K562 (cell line): ENCODE data around the gene DYSF. TPM values are rescaled to one million over a fixed set of nuclear protein-coding genes. Genes with fewer than 3 reads are reported as not detected.

Source experiments
- ATAC-seq: fragments of 200-7000 bp; cut with Tn5 transposase; 3 replicates; pipeline ENCODE4 v1.9.1; 2020; ENCODE audit warnings: moderate library complexity
- BruUV-seq: library from RNA; stranded (reverse); fragments of 400-500 nt; replicated peaks from 2 replicates; lab custom pipeline; 2021; lab: Mats Ljungman, UMichigan
- CTCF ChIA-PET: fragments of 300-600 bp; formaldehyde crosslinking; extraction: SDS; loops from one replicate; lab custom pipeline; 2021; ENCODE audit warnings: low intra/inter-chr PET ratio; lab: Yijun Ruan, JAX
- POLR2A ChIA-PET: fragments of 300-600, 350-650 bp; sonication (Branson Sonifier 250); formaldehyde crosslinking; extraction: SDS; loops from one replicate; lab custom pipeline; 2021; ENCODE audit warnings: antibody characterized with exemption, inconsistent platforms; lab: Yijun Ruan, JAX
- DNase-seq, 4 experiments: peaks; one replicate each; pipeline versions ENCODE4 v3.0.0 to v3.0.0-alpha.2; 2011 to 2018; ENCODE audit warnings: low spot score in 3 of 4, mixed read lengths in 3 of 4; ENCODE audit errors: extremely low read depth in 1 of 4
- FAIRE-seq: peaks from 2 replicates; lab custom pipeline; 2011; peaks lifted over from hg19 to GRCh38; lab: Jason Lieb, UNC
- H2AFZ ChIP-seq: 2 replicates; pipeline ENCODE4 v1.6.0; 2011; ENCODE audit warnings: low read depth, low read length, control low read depth, inconsistent platforms
- H3K27ac ChIP-seq: fragments of 200-600 bp; 3 replicates; pipeline ENCODE4 v1.8.0; 2011; ENCODE audit warnings: low read depth, mild to moderate bottlenecking, control low read depth, inconsistent platforms, low read length, moderate library complexity, mixed read lengths; ENCODE audit errors: extremely low read depth
- H3K27me3 ChIP-seq, 2 experiments: fragments of 300-600 bp in 1 of 2; 2 replicates in 1 of 2; 3 replicates in 1 of 2; pipeline versions ENCODE4 v1.6.0 to v1.8.0; 2011; ENCODE audit warnings: inconsistent platforms in 2 of 2, low read length in 2 of 2, mild to moderate bottlenecking in 1 of 2, mixed read lengths in 1 of 2, moderate library complexity in 1 of 2; ENCODE audit not compliant: control insufficient read depth in 2 of 2, insufficient read depth in 2 of 2
- H3K36me3 ChIP-seq: fragments of 300-600 bp; 3 replicates; pipeline ENCODE4 v1.8.0; 2011; ENCODE audit warnings: mild to moderate bottlenecking, low read length, inconsistent platforms; ENCODE audit not compliant: control insufficient read depth, insufficient read depth
- H3K4me1 ChIP-seq, 2 experiments: fragments of 200-600 bp in 1 of 2; replicated peaks in 1 of 2; 2 replicates in 1 of 2; 3 replicates in 1 of 2; pipeline versions ENCODE4 v1.5.1 to v1.8.0; 2011; ENCODE audit warnings: inconsistent platforms in 2 of 2, low read length in 2 of 2, mild to moderate bottlenecking in 1 of 2, mixed read lengths in 1 of 2, moderate library complexity in 1 of 2; ENCODE audit not compliant: control insufficient read depth in 2 of 2, insufficient read depth in 2 of 2
- H3K4me2 ChIP-seq: 2 replicates; pipeline ENCODE4 v1.6.1; 2011; ENCODE audit warnings: low read length, control low read depth, inconsistent platforms, mixed read lengths; ENCODE audit not compliant: insufficient read depth
- H3K4me3 ChIP-seq: fragments of 200-600 bp; sonication (generic), shearing (Covaris generic); 2 replicates; pipeline ENCODE4 v1.5.1; 2016; ENCODE audit warnings: control low read depth, inconsistent platforms
- H3K79me2 ChIP-seq: fragments of 200-600 bp; 3 replicates; pipeline ENCODE4 v1.8.0; 2011; ENCODE audit warnings: low read length, inconsistent platforms; ENCODE audit not compliant: control insufficient read depth, insufficient read depth
- H3K9ac ChIP-seq, 2 experiments: 2 replicates each; pipeline versions ENCODE4 v1.6.0 to v1.6.1; 2011; ENCODE audit warnings: low read depth in 2 of 2, low read length in 2 of 2, control low read depth in 1 of 2, inconsistent platforms in 1 of 2, mild to moderate bottlenecking in 1 of 2, mixed read lengths in 1 of 2; ENCODE audit not compliant: insufficient read depth in 1 of 2
- H3K9me1 ChIP-seq: one replicate; pipeline ENCODE4 v1.6.0; 2011; ENCODE audit warnings: inconsistent platforms, mild to moderate bottlenecking, low read length, moderate library complexity; ENCODE audit not compliant: control insufficient read depth, insufficient read depth
- H3K9me3 ChIP-seq: replicated peaks from 2 replicates; pipeline ENCODE4 v1.5.1; 2011; ENCODE audit warnings: low read depth, low read length, inconsistent platforms; ENCODE audit not compliant: control insufficient read depth, insufficient read depth
- H4K20me1 ChIP-seq: replicated peaks from 2 replicates; pipeline ENCODE4 v1.6.1; 2011; ENCODE audit warnings: low read length, inconsistent platforms, mixed read lengths; ENCODE audit not compliant: control insufficient read depth, insufficient read depth
- CEBPG ChIP-seq, 3 experiments: fragments of 200-800 bp in 1 of 3; sonication (Bioruptor generic) in 1 of 3; sonication (generic) in 1 of 3; formaldehyde crosslinking in 1 of 3; IDR thresholded peaks in 2 of 3; conservative IDR thresholded peaks in 1 of 3; 2 replicates each; pipeline versions ENCODE4 v1.6.1 to v1.8.0; 2016 to 2022; ENCODE audit warnings: missing compliant biosample characterization in 2 of 3, missing genetic modification characterization in 2 of 3, mild to moderate bottlenecking in 1 of 3, missing genetic modification reagents in 1 of 3
- CSDE1 ChIP-seq, 2 experiments: fragments of 450-650 bp; IDR thresholded peaks; 2 replicates each; pipeline ENCODE4 v1.6.1; 2016; ENCODE audit warnings: mild to moderate bottlenecking in 1 of 2
- ELF4 ChIP-seq: fragments of 450-650 bp; formaldehyde crosslinking; IDR thresholded peaks from 2 replicates; pipeline ENCODE4 v1.4.0; 2022; ENCODE audit warnings: missing genetic modification characterization
- FOSL1 ChIP-seq: fragments of 200-800 bp; sonication (Bioruptor generic); conservative IDR thresholded peaks from 2 replicates; pipeline ENCODE4 v1.6.1; 2016; ENCODE audit warnings: missing genetic modification characterization, missing compliant biosample characterization
- JUND ChIP-seq, 2 experiments: IDR thresholded peaks; 2 replicates in 1 of 2; 3 replicates in 1 of 2; pipeline ENCODE4 v1.6.1; 2011; ENCODE audit warnings: borderline replicate concordance in 2 of 2, low read depth in 2 of 2, low read length in 2 of 2, improper control_type of control experiment in 1 of 2, missing biosample characterization in 1 of 2, missing genetic modification characterization in 1 of 2, missing genetic modification reagents in 1 of 2
- MAFG ChIP-seq: fragments of 450-650 bp; conservative IDR thresholded peaks from 2 replicates; pipeline ENCODE4 v1.6.1; 2016; ENCODE audit warnings: missing genetic modification characterization, missing compliant biosample characterization
- WGBS: fragments of 100-300 bp; shearing (Covaris generic); methylation state at CpG from one replicate; pipeline ENCODE4 v1.1.6; 2016; ENCODE audit warnings: low coverage, mixed read lengths; ENCODE audit not compliant: insufficient coverage; ENCODE audit errors: missing lambda C conversion rate; 5-methylcytosine and 5-hydroxymethylcytosine counted together
- in situ Hi-C: fragments of 300-500 bp; cut with MboI; formaldehyde crosslinking; loops from 4 replicates; pipeline ENCODE4 v1.15.0; 2018; ENCODE audit warnings: inconsistent platforms, mixed read lengths
- intact Hi-C: fragments of 100-400 bp; cut with micrococcal nuclease; formaldehyde crosslinking; loops from 2 replicates; pipeline ENCODE4 v1.14.2; 2022
- polyA plus RNA-seq, 8 experiments: library from polyadenylated mRNA; depleted of rRNA in 4 of 8; stranded (reverse) in 5 of 8; unstranded in 3 of 8; fragments of >200 nt; fragmentation: Nextera tagmentation in 2 of 8; fragmentation: Illumina TruSeq in 1 of 8; extraction: Ambion mirVana in 2 of 8; extraction: Trizol in 1 of 8; gene quantifications; 2 replicates each; pipeline versions ENCODE4 v1.2.1 to v1.2.3, GENCODE V29; 2011 to 2014; ENCODE audit warnings: inconsistent platforms in 1 of 8, missing spikeins in 1 of 8
- total RNA-seq, 7 experiments: library from RNA; depleted of rRNA in 6 of 7; stranded (reverse); fragments of >200 nt in 6 of 7; fragmentation: Illumina TruSeq in 2 of 7; extraction: Trizol in 2 of 7; gene quantifications; 2 replicates each; pipeline versions ENCODE4 v1.2.1 to v1.2.3, GENCODE V29; 2011 to 2021; ENCODE audit warnings: low replicate concordance in 1 of 7
- TF ChIP-seq, protein P1 (sequence below), 2 experiments: fragments of 450-650 bp in 1 of 2; sonication (generic) in 1 of 2; formaldehyde crosslinking in 1 of 2; IDR thresholded peaks in 1 of 2; conservative IDR thresholded peaks in 1 of 2; 2 replicates each; pipeline versions ENCODE4 v1.6.1 to v1.8.1; 2016 to 2023; ENCODE audit warnings: mild to moderate bottlenecking in 2 of 2, moderate library complexity in 2 of 2, inconsistent platforms in 1 of 2, missing genetic modification reagents in 1 of 2

DYSF gene
- total and polyA plus RNA-seq, 9 of the 15 experiments (the other 6 are each of a cell fraction or from before 2014, with no cell fraction given): 0.01 to 0.80 (median 0.29) TPM

DNA sequence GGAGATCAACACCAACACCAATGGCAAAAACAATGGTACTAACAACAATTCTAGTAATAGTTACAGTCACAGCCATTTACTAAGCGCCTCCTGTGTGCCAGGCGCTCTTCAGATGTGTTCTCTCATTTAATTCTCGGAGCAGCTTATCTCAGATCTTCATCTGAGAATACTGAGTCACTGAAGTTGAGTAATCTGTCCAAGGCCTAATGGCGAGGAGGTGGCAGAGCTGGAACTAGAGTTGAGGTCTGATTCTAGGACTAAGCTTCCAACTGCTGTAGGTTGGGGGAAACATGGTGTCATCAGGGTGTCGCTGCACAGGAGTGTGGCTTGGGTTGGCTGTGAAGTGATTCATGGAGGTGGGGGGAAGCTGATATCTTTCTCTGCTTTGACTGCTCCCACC, 156.1 kb downstream of the DYSF start:
- no peak for ATAC-seq
- Histone ChIP-seq H3K9me3 (no peaks in the 10 kb centered on the region), H3K27me3 (peaks cover 0 to 68% of the 10 kb centered on the region in 2 experiments; a peak in 2 of 5 replicates), H4K20me1 (0 out of 2 replicates have a peak, but pooled peaks cover 11% of the 10 kb centered on the region), H3K79me2 (no peaks in the 10 kb centered on the region), H3K27ac (no peak overlapping the region), H3K4me3 (no peak overlapping the region), H3K4me1 (peaks cover 8 to 10% of the 10 kb centered on the region in 2 experiments), H2AFZ (no peak overlapping the region), H3K4me2 (no peak overlapping the region)
- FAIRE-seq: no peak
- no peak for DNase-seq
- intact Hi-C loops: loop anchor here (5.0 kb wide), 1 partner anchor 62 kb away; no protein-coding TSS in a partner anchor
- ChIA-PET CTCF (interaction anchor here (1.5 kb wide), 1 partner anchor 189 kb away, joined by 5 read pairs; no protein-coding TSS in a partner anchor), POLR2A (interaction anchor here (0.6 kb wide), 1 partner anchor 868 kb away, joined by 3 read pairs; no protein-coding TSS in a partner anchor)
- 6% methylated on average over 5 of the region's 5 CpGs for WGBS
- BruUV-seq: no TSS peak
- in situ Hi-C loops: no loop called here
- TF ChIP-seq JUND (IDR thresholded peaks at IDR 0.05; ENCODE audit: borderline replicate concordance, low read depth, low read length) (peak; percentile 21; the same call in 1 of the 2 replicates), JUND (tag; IDR thresholded peaks at IDR 0.05; ENCODE audit: borderline replicate concordance, low read depth, low read length) (no peak; the same call in 2 of the 3 replicates), MAFG (tag) (0 out of 2 replicates have a peak, but pooled peaks have one; percentile 16), CEBPG (CRISPR knock-in tag; IDR thresholded peaks at IDR 0.05) (no peak), CEBPG (tag; conservative IDR thresholded peaks at IDR 0.05 in 1 of 2, IDR thresholded peaks at IDR 0.05 in 1 of 2) (peak in 1 of 2 experiments; percentile 75; a peak in 2 of 4 replicates), CSDE1 (IDR thresholded peaks at IDR 0.05) (no peak), ELF4 (no peak), FOSL1 (tag) (peak; percentile 78)
- TF ChIP-seq, protein P1, sequence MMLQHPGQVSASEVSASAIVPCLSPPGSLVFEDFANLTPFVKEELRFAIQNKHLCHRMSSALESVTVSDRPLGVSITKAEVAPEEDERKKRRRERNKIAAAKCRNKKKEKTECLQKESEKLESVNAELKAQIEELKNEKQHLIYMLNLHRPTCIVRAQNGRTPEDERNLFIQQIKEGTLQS (IDR thresholded peaks at IDR 0.05): peak; percentile 17; the same call in 1 of the 2 replicates
- TF ChIP-seq, protein P1 (CRISPR knock-in tag; conservative IDR thresholded peaks at IDR 0.05): no peak
- TF ChIP-seq, all 486 proteins: peak for 5
- Histone ChIP-seq H3K9me1 (no peaks in the 10 kb centered on the region), H3K36me3 (no peaks in the 10 kb centered on the region), H3K9ac (no peak overlapping the region)
